HG02759 (cell line): ENCODE measurements around the gene ZNG1C.
"Not testable (repeated sequence)": the region's sequence is repeated elsewhere in the genome, so short reads cannot be mapped to it uniquely, and the experiment has no call there.

ENCODE experiments used
- ATAC-seq: cut with Tn5 transposase; IDR thresholded peaks from one replicate; pipeline ENCODE4 v1.9.1; 2021; ENCODE audit warnings: mild to moderate bottlenecking, moderate library complexity; ENCODE audit not compliant: unreplicated experiment

Gene ZNG1C

GRCh38 chr9:68241683-68242082 is at the start of gene ZNG1C:
Gene ZNG1C, plus strand, starts transcription at chr9:68241983. Its CDS starts 49 bp downstream, at chr9:68242032.
- ATAC-seq, result not testable (repeated sequence)

- ATAC-seq, result not testable (repeated sequence)
These were observed 654 bp downstream of the ZNG1C start for GRCh38 chr9:68242437-68242836.

- ATAC-seq, result not testable (repeated sequence)
These were observed 39.3 kb downstream of the ZNG1C start for GRCh38 chr9:68281041-68281440.

GRCh38 chr9:68302567-68302966 is 60.8 kb downstream of the ZNG1C start, which contains the start of gene FOXD4L3:
Gene FOXD4L3, plus strand, starts transcription at chr9:68302867. Its CDS starts 85 bp downstream, at chr9:68302952.
- ATAC-seq, result not testable (repeated sequence)

- ATAC-seq, result not testable (repeated sequence)
These were observed 62.0 kb downstream of the ZNG1C start for GRCh38 chr9:68303771-68304170.

- not testable (repeated sequence) for ATAC-seq
These were observed 62.4 kb downstream of the ZNG1C start for GRCh38 chr9:68304212-68304611.

DNA sequence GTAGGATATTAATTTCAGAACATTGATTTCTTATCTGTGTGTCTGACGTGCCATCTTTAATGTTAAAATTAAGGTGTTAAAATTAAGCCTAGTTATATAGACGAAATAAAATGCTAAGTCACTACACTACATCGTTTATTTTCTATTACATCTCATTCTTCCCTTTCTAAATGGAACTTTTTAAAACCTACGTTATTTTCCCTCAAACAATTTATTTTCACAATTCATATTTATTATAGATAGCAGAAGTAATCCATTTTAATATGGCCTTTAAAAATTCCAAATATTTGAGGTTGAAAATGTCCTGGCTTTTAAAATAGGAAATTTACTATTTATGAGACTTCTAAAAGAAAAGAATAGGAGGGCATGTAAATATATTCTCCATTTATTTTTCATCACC is 63.0 kb downstream of the ZNG1C start:
- ATAC-seq, result not testable (repeated sequence)

DNA sequence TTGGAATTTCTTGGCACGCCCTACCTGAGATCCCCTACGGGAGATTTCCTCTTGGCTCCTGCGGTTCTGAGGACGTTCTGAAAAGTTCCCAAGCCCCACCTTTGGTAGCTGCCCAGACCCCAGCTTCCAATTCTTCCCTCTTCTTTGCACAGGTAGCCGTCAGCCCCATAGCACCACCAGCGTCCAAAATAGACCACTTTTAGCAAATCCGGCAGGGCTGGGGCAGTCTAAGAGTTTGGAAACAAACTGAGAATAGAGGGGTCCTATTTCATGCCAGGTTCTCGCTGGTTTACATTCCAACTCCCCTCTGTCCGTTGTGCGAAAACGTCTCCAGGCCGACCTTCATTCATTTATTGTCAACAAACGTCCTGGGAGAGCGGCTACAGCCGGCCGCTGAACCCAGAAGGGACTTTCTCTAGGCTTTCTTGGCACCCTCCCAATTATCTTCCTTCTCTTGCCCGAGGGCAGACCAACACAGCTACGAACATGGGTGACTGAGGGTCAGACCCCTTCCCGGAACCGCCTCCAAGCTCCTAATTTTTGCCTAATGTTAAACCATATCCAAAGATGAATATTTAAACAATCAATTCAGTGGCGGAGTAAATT is 64.0 kb downstream of the ZNG1C start:
- ATAC-seq, result not testable (repeated sequence)

GRCh38 chr9:68306391-68306964 is 64.7 kb downstream of the ZNG1C start:
- not testable (repeated sequence) for ATAC-seq

GRCh38 chr9:68307127-68307526 is 65.3 kb downstream of the ZNG1C start:
- ATAC-seq, result not testable (repeated sequence)

- not testable (repeated sequence) for ATAC-seq
These were observed 65.9 kb downstream of the ZNG1C start for GRCh38 chr9:68307654-68308053.

- ATAC-seq, result not testable (repeated sequence)
These were observed 69.4 kb downstream of the ZNG1C start for GRCh38 chr9:68311208-68311607.

GRCh38 chr9:68318209-68318608 is 76.4 kb downstream of the ZNG1C start:
- ATAC-seq, result not testable (repeated sequence)

DNA sequence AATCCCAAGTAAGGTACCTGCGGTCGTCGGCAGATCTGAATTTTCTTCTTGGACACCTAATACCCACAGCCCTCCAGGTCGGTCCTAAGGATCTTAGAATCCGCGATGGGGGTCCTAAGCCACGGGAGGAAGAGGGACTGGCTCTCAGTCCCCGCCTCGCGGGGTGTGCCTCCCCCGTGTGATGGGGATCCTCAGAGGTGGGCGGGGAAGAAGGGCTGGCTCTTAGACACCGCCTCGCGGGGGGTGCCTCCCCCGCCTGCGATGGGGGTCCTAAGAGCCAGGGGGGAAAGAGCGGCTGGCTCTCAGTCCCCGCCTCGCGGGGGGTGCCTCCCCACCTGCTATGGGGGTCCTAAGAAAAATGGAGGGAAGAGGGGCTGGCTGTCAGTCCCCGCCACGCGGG is 82.0 kb downstream of the ZNG1C start:
- not testable (repeated sequence) for ATAC-seq

- ATAC-seq, result not testable (repeated sequence)
These were observed 82.7 kb downstream of the ZNG1C start for GRCh38 chr9:68324518-68324917.

DNA sequence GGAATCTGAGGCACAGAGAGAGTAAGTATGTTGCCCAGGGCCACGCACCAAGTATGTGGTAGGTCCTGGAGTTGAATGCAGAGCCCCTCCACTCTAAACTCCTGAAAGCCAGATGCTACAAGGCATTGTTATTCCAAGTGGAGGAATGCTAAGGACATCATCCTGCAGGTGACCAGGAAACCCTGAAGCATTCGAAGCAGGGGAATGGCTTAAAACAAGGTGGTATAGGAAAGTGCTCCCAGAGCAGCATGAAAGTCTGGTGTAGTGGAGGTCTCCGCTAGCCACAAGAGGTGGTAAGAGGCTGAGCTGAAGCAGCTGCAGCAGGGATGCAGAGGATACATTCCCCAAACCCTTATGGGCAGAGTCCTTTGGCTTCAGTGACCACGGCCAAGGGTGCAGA is 87.3 kb downstream of the ZNG1C start:
- ATAC-seq, result not testable (repeated sequence)

- not testable (repeated sequence) for ATAC-seq
These were observed 88.9 kb downstream of the ZNG1C start for GRCh38 chr9:68330531-68331173.

GRCh38 chr9:68332122-68332521 is 90.3 kb downstream of the ZNG1C start:
- ATAC-seq, result not testable (repeated sequence)

DNA sequence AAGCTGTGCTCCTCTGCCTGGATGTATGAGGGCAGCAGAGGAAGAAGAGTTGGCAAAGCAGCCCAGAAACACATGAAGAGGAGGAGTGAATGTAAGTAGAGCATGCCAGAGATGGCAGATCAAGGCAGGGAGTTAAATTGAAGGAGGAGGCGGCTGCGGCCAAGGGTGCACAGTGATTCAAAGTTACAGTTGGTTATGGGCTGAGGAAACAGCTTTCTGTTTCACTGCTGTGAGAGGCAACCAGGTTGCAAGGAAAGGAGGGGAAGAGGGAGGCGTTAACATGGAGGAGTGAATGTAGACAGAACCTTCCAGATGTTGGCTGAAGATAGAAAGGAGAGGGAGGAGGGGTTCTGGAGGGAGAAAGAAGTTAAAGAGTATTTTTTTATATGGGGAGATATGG is 94.2 kb downstream of the ZNG1C start:
- ATAC-seq, result not testable (repeated sequence)

DNA sequence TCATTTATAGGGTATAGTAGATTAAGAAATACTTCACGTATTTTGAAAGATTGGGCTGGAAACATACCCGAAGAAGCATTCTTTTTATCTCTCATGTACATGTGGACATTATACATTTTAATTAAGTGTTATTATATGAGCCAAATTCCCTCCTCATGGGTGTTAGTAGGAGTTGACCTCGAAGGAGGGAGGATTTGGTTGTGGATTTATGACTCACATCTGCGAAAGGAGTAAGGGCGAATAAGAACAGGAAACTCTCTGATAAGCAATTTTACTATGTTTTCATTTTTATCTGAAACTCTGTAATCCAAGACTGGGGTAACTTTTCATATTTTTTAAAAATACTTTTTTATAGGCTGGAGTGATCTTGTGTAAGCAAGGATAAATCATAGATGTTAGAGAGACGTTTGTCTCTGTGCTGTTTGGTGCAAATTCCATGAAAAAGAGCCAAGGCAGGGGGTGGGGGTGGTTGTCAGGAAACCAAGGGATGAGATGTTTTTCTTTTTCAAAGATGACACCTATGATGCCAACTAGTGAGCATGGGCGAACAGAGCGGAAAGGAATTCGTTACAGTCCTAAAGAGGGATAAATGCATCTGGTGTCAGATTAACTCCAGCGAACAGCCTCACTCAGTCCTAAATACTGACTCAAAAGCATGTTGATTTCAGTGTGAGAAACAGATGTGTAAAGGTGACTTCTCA is 95.0 kb downstream of the ZNG1C start:
- not testable (repeated sequence) for ATAC-seq

- not testable (repeated sequence) for ATAC-seq
These were observed 96.2 kb downstream of the ZNG1C start for GRCh38 chr9:68338000-68338399.
